Right ventricle myocardium inferior (tissue), 1 donor: ENCODE results near the gene NUDT17. TPM values are rescaled to one million over a fixed set of nuclear protein-coding genes. Genes with fewer than 3 reads are reported as not detected.
"Not testable (repeated sequence)": the region's sequence is repeated elsewhere in the genome, so short reads cannot be mapped to it uniquely, and the experiment has no call there.

ENCODE experiments used
- ATAC-seq: fragments of 200-7000 bp; cut with Tn5 transposase; one replicate; pipeline ENCODE4 v1.9.1; 2020; ENCODE audit warnings: mild to moderate bottlenecking, moderate library complexity
- DNase-seq: peaks from one replicate; pipeline ENCODE4 v3.0.0; 2021; ENCODE audit errors: missing footprints
- intact Hi-C: fragments of 100-400 bp; cut with DNase I; formaldehyde crosslinking; loops from one replicate; pipeline ENCODE4 v1.11.0; 2022
- long read RNA-seq: library from polyadenylated mRNA; unstranded; transcript quantifications from one replicate; pipeline ENCODE4 v2.0.0, GENCODE V29; 2021
- total RNA-seq: library from RNA; stranded (reverse); fragmentation: NEBNext Ultra II Directional; extraction: Animal tissue kit (Norgen Biotek cat#: 25700); gene quantifications from one replicate; pipeline ENCODE4 v1.2.1, GENCODE V29; 2021
- donor health status: DM: no; HTN: yes; CAD: no; lungs with severe emphysema.

NUDT17 gene
- total RNA-seq, result 3.3 TPM
- long read RNA-seq, partial matches to known transcripts, result 0 of 3 reads
- long read RNA-seq, other reads (novel, unspliced or antisense), result 3 of 3 reads

GRCh38 chr1:145845514-145846161 lies at the start of gene NUDT17:
TSS of gene NUDT17 (plus strand) at chr1:145845630. CDS start at chr1:145845641, 11 bp downstream.
- ATAC-seq, result peak; percentile 87
- intact Hi-C loops, result loop anchor here (1.0 to 5.0 kb wide), 3 partner anchors 65 to 167 kb away; partner anchors contain the start of genes ANKRD34A, ITGA10 and POLR3GL
- DNase-seq, result peak; percentile 94

GRCh38 chr1:145796753-145797152 lies 48.7 kb upstream of the NUDT17 start:
- intact Hi-C loops, result no loop called here
- ATAC-seq (no peak), DNase-seq (no peak)

- DNase-seq (no peak), ATAC-seq (no peak)
- intact Hi-C loops, result no loop called here
Measured at GRCh38 chr1:145799806-145800205, 45.6 kb upstream of the NUDT17 start.

DNA sequence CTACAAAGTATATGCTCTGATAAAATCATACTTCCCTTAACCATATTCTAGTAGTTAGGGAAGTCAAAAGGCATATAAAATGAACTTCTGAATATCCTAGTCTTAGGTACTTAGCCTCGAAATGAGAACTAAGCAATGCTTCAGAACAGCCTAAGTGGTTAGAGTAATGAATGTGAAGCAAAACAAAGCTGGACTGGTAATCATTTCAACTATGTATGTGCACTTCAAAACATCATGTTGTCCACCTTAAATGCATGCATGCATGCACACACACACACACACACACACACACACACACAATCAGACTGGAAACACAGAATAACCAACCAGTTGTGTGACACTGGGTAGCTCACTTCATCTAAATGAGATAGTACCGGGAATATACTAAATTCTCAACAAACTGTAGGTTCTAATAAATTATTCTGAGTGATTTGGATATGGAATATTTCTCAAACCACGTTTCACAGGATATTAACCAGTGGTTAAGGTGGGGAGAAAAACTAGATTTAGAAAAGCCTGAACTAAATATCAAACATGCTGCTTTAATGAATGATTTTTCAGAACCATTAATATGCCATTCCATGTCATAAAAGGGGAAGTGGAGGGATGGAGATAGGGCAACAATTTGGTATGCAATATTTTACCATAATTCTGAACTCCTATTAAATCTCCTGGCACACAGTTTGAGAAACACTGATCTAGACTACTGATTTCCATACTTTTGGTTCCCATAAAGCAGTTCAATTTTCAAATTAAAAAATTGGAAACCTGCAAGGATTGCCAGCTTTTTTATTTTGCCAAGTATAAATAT lies 41.0 kb upstream of the NUDT17 start:
- intact Hi-C loops, result no loop called here
- ATAC-seq (peak; percentile 24), DNase-seq (no peak)

DNA sequence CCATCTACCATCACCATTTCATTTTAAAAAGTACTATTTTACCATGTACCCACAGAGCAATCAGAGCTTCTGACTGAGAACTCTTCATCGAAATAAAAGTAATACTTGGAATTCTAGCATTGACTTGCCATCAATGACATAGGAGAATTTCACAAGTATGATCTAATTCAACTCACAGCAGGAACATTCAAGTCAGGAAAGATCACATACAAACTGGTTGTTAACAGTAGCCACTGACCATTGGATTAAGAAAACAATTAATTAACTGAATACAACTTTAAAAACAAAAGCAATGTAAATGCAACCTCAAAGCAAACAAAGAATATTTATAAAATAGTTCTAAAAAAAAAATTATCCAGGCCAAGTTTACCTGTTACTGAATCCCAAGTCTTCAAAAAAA lies 40.4 kb upstream of the NUDT17 start:
- intact Hi-C loops, result no loop called here
- ATAC-seq, result no peak
- DNase-seq, result no peak

GRCh38 chr1:145806408-145806807 lies 39.0 kb upstream of the NUDT17 start:
- ATAC-seq (no peak), DNase-seq (no peak)
- intact Hi-C loops, result no loop called here

GRCh38 chr1:145806844-145807243 lies 38.6 kb upstream of the NUDT17 start:
- intact Hi-C loops, result no loop called here
- no peak for ATAC-seq
- DNase-seq, result no peak

DNA sequence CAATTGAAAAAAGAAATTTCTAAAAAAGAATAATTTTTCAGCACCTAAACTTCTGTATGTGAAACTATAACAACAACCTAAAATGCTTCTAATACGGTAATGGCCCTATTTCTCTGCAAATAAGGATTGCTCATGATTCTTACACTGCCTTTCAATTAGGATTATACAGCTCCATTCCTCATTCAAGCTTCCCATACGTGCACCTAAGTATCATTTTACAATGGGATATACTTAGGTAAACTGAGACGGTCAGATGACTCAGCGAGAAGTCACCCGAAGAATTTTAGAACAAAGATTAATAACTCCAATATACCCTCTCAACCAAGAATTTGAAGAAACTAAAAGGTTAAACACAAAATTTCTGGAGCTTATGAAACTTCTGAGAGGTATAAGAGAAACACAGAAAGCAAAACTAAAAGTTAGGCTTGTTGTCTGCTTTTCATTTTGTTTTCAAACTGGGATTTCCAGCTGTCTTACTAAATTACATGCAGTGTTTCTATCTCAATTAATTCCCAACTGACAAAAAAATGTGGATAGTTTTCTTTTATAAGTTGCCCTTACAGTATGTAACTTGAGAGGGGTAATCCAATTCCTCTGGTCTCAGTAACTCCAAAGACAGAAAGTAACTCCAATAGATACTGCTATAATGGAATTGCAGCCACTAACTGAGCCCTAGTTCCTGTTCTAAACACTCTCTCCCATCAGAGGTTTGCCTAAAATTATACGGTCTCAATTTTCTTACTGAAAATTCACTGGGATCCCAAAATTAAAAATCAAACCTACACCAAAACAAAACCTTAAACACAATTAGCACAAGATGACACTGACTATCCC lies 32.2 kb upstream of the NUDT17 start:
- ATAC-seq, DNase-seq, intact Hi-C loops: not testable (repeated sequence)

DNA sequence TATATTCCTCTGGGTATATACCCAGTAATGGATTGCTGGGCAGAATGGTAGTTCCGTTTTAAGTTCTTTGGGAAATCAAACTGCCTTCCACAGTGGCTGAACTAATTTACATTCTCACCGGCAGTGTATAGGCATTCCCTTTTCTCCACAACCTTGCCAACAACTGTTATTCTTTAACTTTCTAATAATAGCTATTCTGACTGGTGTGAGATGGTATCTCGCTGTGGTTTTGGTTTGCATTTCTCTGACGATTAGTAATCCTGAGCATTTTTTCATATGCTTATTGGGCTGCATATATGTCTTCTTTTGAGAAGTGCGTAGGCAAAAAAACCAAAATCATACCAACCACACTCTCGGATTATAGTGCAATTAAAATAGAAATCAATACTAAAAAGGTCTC lies 27.3 kb upstream of the NUDT17 start:
- ATAC-seq, result not testable (repeated sequence)

DNA sequence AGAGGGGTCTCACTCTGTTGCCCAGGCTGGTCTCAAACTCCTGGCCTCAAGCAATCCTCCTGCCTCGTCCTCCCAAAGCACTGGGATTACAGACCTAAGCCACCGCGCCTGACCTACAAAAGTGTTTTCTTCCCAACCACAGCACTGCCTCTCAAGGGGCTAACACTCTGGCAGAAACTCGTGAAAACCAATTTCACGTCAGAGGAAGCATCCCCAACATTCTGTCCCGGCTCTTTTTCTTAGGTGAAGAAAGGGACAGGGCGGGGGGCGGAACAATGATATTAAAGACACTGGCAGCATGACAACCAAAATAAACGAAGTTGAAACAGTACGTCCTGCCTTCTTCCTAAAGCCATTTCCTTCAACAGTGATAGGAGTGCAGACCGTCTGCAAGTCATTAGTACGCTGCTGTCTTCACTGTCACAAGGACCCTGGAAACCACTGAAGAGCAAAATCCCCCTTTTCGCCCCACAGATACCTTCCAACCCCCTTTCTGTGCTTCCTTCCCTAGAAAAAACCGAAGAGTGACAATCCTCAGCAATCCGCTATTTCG lies 22.6 kb upstream of the NUDT17 start:
- intact Hi-C loops, result loop anchor here (5.0 to 10.0 kb wide), 2 partner anchors 41 to 78 kb away; no protein-coding TSS in a partner anchor
- ATAC-seq, DNase-seq: not testable (repeated sequence)

More for the DNA sequence above, 27.3 kb upstream of the NUDT17 start:
- DNase-seq, intact Hi-C loops: not testable (repeated sequence)

- ATAC-seq, result peak; percentile 97
- intact Hi-C loops, result loop anchor here (5.0 to 10.0 kb wide), 2 partner anchors 42 to 79 kb away; no protein-coding TSS in a partner anchor
Measured at GRCh38 chr1:145823565-145824498, 21.6 kb upstream of the NUDT17 start, which contains the start of the genes POLR3C and RNF115. TSS of gene POLR3C (plus strand) at chr1:145824200. CDS start at chr1:145825777, 1,577 bp downstream. TSS of gene RNF115 (minus strand) at chr1:145824095. CDS start at chr1:145823873, 222 bp downstream.

GRCh38 chr1:145824499-145824842 lies 21.0 kb upstream of the NUDT17 start:
- DNase-seq (no peak), ATAC-seq (no peak)
- intact Hi-C loops, result loop anchor here (5.0 to 10.0 kb wide), 2 partner anchors 42 to 80 kb away; no protein-coding TSS in a partner anchor

More at GRCh38 chr1:145823565-145824498, 21.6 kb upstream of the NUDT17 start, which contains the start of the genes POLR3C and RNF115:
- peak; percentile 97 for DNase-seq

- ATAC-seq (no peak), DNase-seq (no peak)
- intact Hi-C loops, result loop anchor here (10.0 kb wide), 1 partner anchor 81 kb away; no protein-coding TSS in a partner anchor
Measured at GRCh38 chr1:145826030-145826429, 19.4 kb upstream of the NUDT17 start.

GRCh38 chr1:145827966-145828365 lies 17.5 kb upstream of the NUDT17 start:
- DNase-seq (no peak), ATAC-seq (no peak)
- intact Hi-C loops, result loop anchor here (10.0 kb wide), 1 partner anchor 83 kb away; no protein-coding TSS in a partner anchor

- intact Hi-C loops, result loop anchor here (10.0 kb wide), 1 partner anchor 84 kb away; no protein-coding TSS in a partner anchor
- no peak for ATAC-seq
- DNase-seq, result no peak
Measured at GRCh38 chr1:145828367-145829026, 16.9 kb upstream of the NUDT17 start.

DNA sequence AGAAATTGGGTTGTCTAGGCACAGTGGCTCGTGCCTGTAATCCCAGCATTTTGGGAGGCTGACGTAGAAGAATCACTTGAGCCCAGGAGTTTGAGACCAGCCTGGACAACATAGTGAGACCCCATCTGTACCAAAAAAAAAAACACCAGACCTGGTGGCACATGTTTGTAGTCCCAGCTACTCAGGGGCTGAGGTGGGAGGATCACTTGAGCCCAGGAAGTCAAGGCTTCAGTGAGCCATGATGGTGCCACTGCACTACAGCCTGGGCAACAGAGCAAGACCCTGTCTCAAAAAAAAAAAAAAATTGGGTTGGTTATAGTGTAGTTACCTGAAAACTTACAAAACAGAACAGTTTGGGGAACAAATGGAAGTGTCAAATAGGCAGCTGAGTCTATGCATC lies 14.6 kb upstream of the NUDT17 start:
- intact Hi-C loops, ATAC-seq, DNase-seq: not testable (repeated sequence)
